Measurements from ENCODE around the gene IMMP2L.

IMMP2L gene

GRCh38 chr7:111527545-111527944, 34.7 kb downstream of the IMMP2L start:
- peak; percentile 64 for DNase-seq (ENCODE audit: low read depth)
- no peak for TF ChIP-seq CTCF (IDR thresholded peaks at IDR 0.05; ENCODE audit: insufficient read depth, low read depth, low read length, missing control alignments)
- no peak overlapping the region for H3K4me3 ChIP-seq (ENCODE audit: low read depth, low read length)

GRCh38 chr7:111525100-111525499, 37.2 kb downstream of the IMMP2L start:
- TF ChIP-seq CTCF (IDR thresholded peaks at IDR 0.05; ENCODE audit: insufficient read depth, low read depth, low read length, missing control alignments), result no peak

GRCh38 chr7:111521660-111522059, 40.6 kb downstream of the IMMP2L start:
- no peak for DNase-seq (ENCODE audit: low read depth)
- no peak for TF ChIP-seq CTCF (IDR thresholded peaks at IDR 0.05; ENCODE audit: insufficient read depth, low read depth, low read length, missing control alignments)
- H3K4me3 ChIP-seq (ENCODE audit: low read depth, low read length), result no peak overlapping the region

More at GRCh38 chr7:111525100-111525499, 37.2 kb downstream of the IMMP2L start:
- no peak overlapping the region for H3K4me3 ChIP-seq (ENCODE audit: low read depth, low read length)
- no peak for DNase-seq (ENCODE audit: low read depth)

GRCh38 chr7:111518264-111518663, 44.0 kb downstream of the IMMP2L start:
- H3K4me3 ChIP-seq (ENCODE audit: low read depth, low read length), result no peak overlapping the region
- no peak for DNase-seq (ENCODE audit: low read depth)
- no peak for TF ChIP-seq CTCF (IDR thresholded peaks at IDR 0.05; ENCODE audit: insufficient read depth, low read depth, low read length, missing control alignments)

- H3K4me3 ChIP-seq (ENCODE audit: low read depth, low read length), result no peak overlapping the region
- DNase-seq (ENCODE audit: low read depth), result no peak
- TF ChIP-seq CTCF (IDR thresholded peaks at IDR 0.05; ENCODE audit: insufficient read depth, low read depth, low read length, missing control alignments), result no peak
Observed at GRCh38 chr7:111517549-111517951, 44.7 kb downstream of the IMMP2L start.

GRCh38 chr7:111516612-111517011, 45.7 kb downstream of the IMMP2L start:
- no peak for DNase-seq (ENCODE audit: low read depth)
- no peak for TF ChIP-seq CTCF (IDR thresholded peaks at IDR 0.05; ENCODE audit: insufficient read depth, low read depth, low read length, missing control alignments)
- H3K4me3 ChIP-seq (ENCODE audit: low read depth, low read length), result no peak overlapping the region

GRCh38 chr7:111513566-111513965, 48.7 kb downstream of the IMMP2L start:
- TF ChIP-seq CTCF (IDR thresholded peaks at IDR 0.05; ENCODE audit: insufficient read depth, low read depth, low read length, missing control alignments), result no peak
- DNase-seq (ENCODE audit: low read depth), result no peak
- H3K4me3 ChIP-seq (ENCODE audit: low read depth, low read length), result no peak overlapping the region
